PC-9 (cell line): ENCODE measurements around the gene CTBP2. TPM values are rescaled to one million over a fixed set of nuclear protein-coding genes. Genes with fewer than 3 reads are reported as not detected.

Source experiments
- BruUV-seq: library from RNA; stranded (reverse); fragments of 400-500 nt; replicated peaks from 2 replicates; lab custom pipeline; 2021; lab: Mats Ljungman, UMichigan
- CTCF ChIA-PET: fragments of 300-600 bp; sonication (Branson Sonifier 250); formaldehyde crosslinking; loops from one replicate; lab custom pipeline; 2022; ENCODE audit warnings: antibody characterized with exemption; lab: Charles Lee
- POLR2A ChIA-PET: fragments of 300-600 bp; sonication (Branson Sonifier 250); formaldehyde crosslinking; loops from one replicate; lab custom pipeline; 2022; ENCODE audit warnings: antibody characterized with exemption; ENCODE audit not compliant: unreplicated experiment; lab: Charles Lee
- DNase-seq, 2 experiments: peaks; one replicate each; pipeline versions ENCODE4 v3.0.0 to v3.0.0-alpha.2; 2015 to 2022; ENCODE audit warnings: mixed read lengths in 1 of 2
- H2AFZ ChIP-seq: fragments of 200-600 bp; sonication (generic); 2 replicates; pipeline ENCODE4 v1.8.1; 2017; ENCODE audit warnings: antibody characterized with exemption
- H3F3A ChIP-seq: fragments of 200-600 bp; sonication (generic); 2 replicates; pipeline ENCODE4 v1.8.1; 2017; ENCODE audit warnings: antibody characterized with exemption, mild to moderate bottlenecking, low read depth; ENCODE audit not compliant: insufficient read depth
- H3K27ac ChIP-seq: fragments of 200-600 bp; sonication (generic); 2 replicates; pipeline ENCODE4 v1.6.1; 2016; ENCODE audit warnings: mixed run types
- H3K27me3 ChIP-seq: fragments of 200-600 bp; sonication (generic); 2 replicates; pipeline ENCODE4 v1.6.1; 2016; ENCODE audit warnings: low read depth, mixed run types; ENCODE audit not compliant: insufficient read depth
- H3K36me3 ChIP-seq: fragments of 200-600 bp; sonication (generic); 2 replicates; pipeline ENCODE4 v1.6.1; 2016; ENCODE audit warnings: low read depth, mixed run types
- H3K4me1 ChIP-seq: fragments of 200-600 bp; sonication (generic); replicated peaks from 2 replicates; pipeline ENCODE4 v1.6.1; 2016; ENCODE audit warnings: mixed run types; ENCODE audit not compliant: insufficient read depth
- H3K4me2 ChIP-seq: fragments of 200-600 bp; sonication (generic); 2 replicates; pipeline ENCODE4 v1.6.1; 2017; ENCODE audit warnings: mixed run types
- H3K4me3 ChIP-seq: fragments of 200-600 bp; sonication (generic); 2 replicates; pipeline ENCODE4 v1.6.1; 2016; ENCODE audit warnings: mixed run types
- H3K79me2 ChIP-seq: fragments of 200-600 bp; sonication (generic); 2 replicates; pipeline ENCODE4 v1.6.1; 2017; ENCODE audit warnings: low read depth, mixed run types
- H3K9me2 ChIP-seq: fragments of 200-600 bp; sonication (generic); 2 replicates; pipeline ENCODE4 v1.8.1; 2017; ENCODE audit warnings: mild to moderate bottlenecking; ENCODE audit not compliant: insufficient read depth
- H3K9me3 ChIP-seq: fragments of 200-600 bp; sonication (generic); 2 replicates; pipeline ENCODE4 v1.8.1; 2016; ENCODE audit warnings: low read depth; ENCODE audit not compliant: insufficient read depth
- H4K20me1 ChIP-seq: fragments of 200-600 bp; sonication (generic); 2 replicates; pipeline ENCODE4 v1.8.1; 2017; ENCODE audit not compliant: insufficient read depth
- CTCF ChIP-seq: fragments of 200-600 bp; sonication (generic); conservative IDR thresholded peaks from 2 replicates; pipeline ENCODE4 v1.6.1; 2017; ENCODE audit warnings: mixed run types, antibody characterized with exemption, mild to moderate bottlenecking, moderate library complexity
- EZH2 ChIP-seq: fragments of 200-600 bp; sonication (generic); IDR thresholded peaks from 2 replicates; pipeline ENCODE4 v1.8.0; 2017; ENCODE audit warnings: antibody characterized with exemption, low read depth
- intact Hi-C: fragments of 100-400 bp; cut with micrococcal nuclease; formaldehyde crosslinking; loops from one replicate; pipeline ENCODE4 v1.10.0; 2022; ENCODE audit not compliant: unreplicated experiment
- total RNA-seq: library from RNA; stranded (reverse); gene quantifications from 2 replicates; pipeline ENCODE4 v1.2.3, GENCODE V29; 2021

Gene CTBP2
- total RNA-seq, 1 experiment from 2014 or later = 60.5 TPM

DNA sequence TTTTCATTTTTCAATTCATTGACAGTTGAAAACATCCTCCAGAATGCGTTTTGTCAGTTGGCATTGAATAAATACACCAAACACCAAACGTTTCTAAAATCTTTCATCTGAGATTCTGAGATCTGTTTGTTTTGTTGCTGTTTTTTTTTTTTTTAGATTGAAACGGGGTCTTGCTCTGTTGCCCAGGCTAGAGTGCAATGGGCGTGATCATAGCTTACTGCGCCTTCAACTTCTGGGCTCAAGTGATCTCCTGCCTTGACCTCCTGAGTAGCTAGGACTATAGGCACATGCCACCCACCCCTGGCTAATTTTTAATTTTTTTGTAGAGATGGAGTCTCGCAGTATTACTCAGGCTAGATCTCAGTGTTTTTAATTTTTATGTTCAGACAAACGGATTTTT, 187.7 kb downstream of the CTBP2 start:
- Histone ChIP-seq H3K27me3 (no peaks in the 10 kb centered on the region), H3K4me1 (no peaks in the 10 kb centered on the region), H3K4me3 (no peak overlapping the region), H3F3A (no peaks in the 10 kb centered on the region; the same call in 1 of the 2 replicates), H3K79me2 (no peaks in the 10 kb centered on the region), H3K36me3 (no peaks in the 10 kb centered on the region), H3K27ac (no peak overlapping the region), H3K4me2 (no peak overlapping the region), H3K9me3 (no peaks in the 10 kb centered on the region), H2AFZ (no peak overlapping the region), H4K20me1 (no peaks in the 10 kb centered on the region), H3K9me2 (no peaks in the 10 kb centered on the region)
- ChIA-PET POLR2A (interaction anchor here (0.7 kb wide), 1 partner anchor 180 kb away, joined by 7 read pairs; no protein-coding TSS in a partner anchor), CTCF (no interaction called here)
- intact Hi-C loops = no loop called here
- BruUV-seq = no TSS peak
- no peak for TF ChIP-seq CTCF
- TF ChIP-seq EZH2 = no peak
- no peak for DNase-seq

DNA sequence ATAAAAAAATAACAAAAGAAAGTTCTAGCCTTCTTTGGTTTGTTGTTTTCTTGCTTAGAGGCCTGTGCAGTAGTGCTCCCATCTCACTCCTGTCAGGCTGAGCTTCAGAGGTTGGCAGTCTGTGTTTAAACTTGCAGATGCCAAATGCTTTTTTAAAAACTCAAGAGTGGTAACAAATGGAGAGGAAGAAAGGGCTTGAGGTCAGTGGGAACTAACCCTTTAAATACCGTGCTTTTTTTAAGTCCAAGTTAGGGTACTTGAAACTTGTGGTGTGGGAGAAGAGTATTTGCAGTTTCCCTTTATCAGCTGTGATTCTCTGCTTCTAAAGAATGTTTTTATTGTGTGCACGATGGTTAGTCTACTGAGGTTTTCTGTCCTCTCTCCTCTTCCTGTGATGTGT, 189.1 kb downstream of the CTBP2 start:
- intact Hi-C loops = no loop called here
- Histone ChIP-seq H3K4me2 (no peak overlapping the region), H3K27ac (no peak overlapping the region), H4K20me1 (no peaks in the 10 kb centered on the region), H3F3A (no peaks in the 10 kb centered on the region; the same call in 1 of the 2 replicates), H3K9me3 (no peaks in the 10 kb centered on the region), H3K27me3 (no peaks in the 10 kb centered on the region), H3K9me2 (no peaks in the 10 kb centered on the region), H3K4me3 (no peak overlapping the region), H3K79me2 (no peaks in the 10 kb centered on the region), H3K4me1 (no peaks in the 10 kb centered on the region), H2AFZ (no peak overlapping the region), H3K36me3 (no peaks in the 10 kb centered on the region)
- no TSS peak for BruUV-seq
- DNase-seq = no peak
- no peak for TF ChIP-seq CTCF
- no peak for TF ChIP-seq EZH2
- ChIA-PET CTCF (interaction anchor here (0.7 kb wide), 1 partner anchor 230 kb away, joined by 3 read pairs; no protein-coding TSS in a partner anchor), POLR2A (interaction anchor here (0.6 kb wide), 1 partner anchor 180 kb away, joined by 3 read pairs; the partner anchor contains the start of gene EEF1AKMT2)

GRCh38 chr10:124967255-124967654, 193.1 kb downstream of the CTBP2 start:
- H3K27me3 ChIP-seq = no peaks in the 10 kb centered on the region
- H4K20me1 ChIP-seq = no peaks in the 10 kb centered on the region; the same call in 1 of the 2 replicates
- no peak overlapping the region for H3K27ac ChIP-seq
- H3K79me2 ChIP-seq = 0 out of 2 replicates have a peak, but pooled peaks cover 5% of the 10 kb centered on the region
- no peak overlapping the region for H3K4me3 ChIP-seq
- no peak overlapping the region for H2AFZ ChIP-seq
- ChIA-PET CTCF (no interaction called here), POLR2A (no interaction called here)
- no peaks in the 10 kb centered on the region for H3K9me3 ChIP-seq
- H3K4me1 ChIP-seq = no peaks in the 10 kb centered on the region
- no peaks in the 10 kb centered on the region for H3F3A ChIP-seq
- intact Hi-C loops = no loop called here
- no TSS peak for BruUV-seq
- no peak for DNase-seq
- no peak for TF ChIP-seq CTCF
- H3K9me2 ChIP-seq = no peaks in the 10 kb centered on the region
- H3K36me3 ChIP-seq = no peaks in the 10 kb centered on the region
- H3K4me2 ChIP-seq = no peak overlapping the region
